Measurements from ENCODE around the gene OR10K1. TPM values are rescaled to one million over a fixed set of nuclear protein-coding genes. Genes with fewer than 3 reads are reported as not detected.

Gene OR10K1
- total and polyA plus RNA-seq, 7 donors: 0.06 TPM; not detected in 6

GRCh38 chr1:158507511-158507910 lies 45.9 kb downstream of the OR10K1 start:
- Histone ChIP-seq H3K9me3 (no peaks in the 10 kb centered on the region), H3K36me3 (ENCODE audit: insufficient read depth in 1 of 2, low read depth in 1 of 2) (no peaks in the 10 kb centered on the region), H3K4me3 (no peak overlapping the region), H3K27me3 (ENCODE audit: insufficient read depth in 3 of 3, low read length in 2 of 3) (no peaks in the 10 kb centered on the region), H3K27ac (no peak overlapping the region), H3K4me1 (no peaks in the 10 kb centered on the region)
- TF ChIP-seq CTCF (IDR thresholded peaks at IDR 0.05): no peak
- no peak for DNase-seq
- no peak for ATAC-seq
- intact Hi-C loops (cut with DNase I): loop anchor here in 1 of 2 donors (5.0 to 10.0 kb wide), 2 partner anchors 490 to 567 kb away; partner anchors contain the start of gene AIM2
- WGBS, 3 donors: 57 to 93% (median 83%) methylated on average over 2 of the region's 2 CpGs

GRCh38 chr1:158509471-158510156 lies 48.0 kb downstream of the OR10K1 start:
- H3K27me3 ChIP-seq (ENCODE audit: insufficient read depth in 3 of 3, low read length in 2 of 3): no peaks in the 10 kb centered on the region
- DNase-seq (no peak), ATAC-seq (no peak)
- H3K36me3 ChIP-seq (ENCODE audit: insufficient read depth in 1 of 2, low read depth in 1 of 2): no peaks in the 10 kb centered on the region
- no peak overlapping the region for H3K27ac ChIP-seq
- H3K4me3 ChIP-seq: no peak overlapping the region
- no peaks in the 10 kb centered on the region for H3K4me1 ChIP-seq
- 36 to 41% (median 40%) methylated on average over 4 of the region's 4 CpGs for WGBS, 3 donors
- no peaks in the 10 kb centered on the region for H3K9me3 ChIP-seq
- TF ChIP-seq CTCF (IDR thresholded peaks at IDR 0.05): no peak
- intact Hi-C loops (cut with DNase I): loop anchor here in 1 of 2 donors (5.0 to 10.0 kb wide), 2 partner anchors 488 to 565 kb away; partner anchors contain the start of gene AIM2

GRCh38 chr1:158516966-158517365 lies 55.3 kb downstream of the OR10K1 start:
- Histone ChIP-seq H3K4me3 (no peak overlapping the region), H3K27me3 (ENCODE audit: insufficient read depth in 3 of 3, low read length in 2 of 3) (no peaks in the 10 kb centered on the region), H3K4me1 (no peaks in the 10 kb centered on the region), H3K27ac (no peak overlapping the region), H3K9me3 (no peaks in the 10 kb centered on the region), H3K36me3 (ENCODE audit: insufficient read depth in 1 of 2, low read depth in 1 of 2) (no peaks in the 10 kb centered on the region)
- DNase-seq (no peak), ATAC-seq (no peak)
- TF ChIP-seq CTCF (IDR thresholded peaks at IDR 0.05): no peak
- intact Hi-C loops (cut with DNase I): no loop called here

Other genes starting within 250 kb of the OR10K1 start
- not detected for gene CD1A, start 207.4 kb upstream of the OR10K1 start, total RNA-seq
- gene CD1A, start 207.4 kb upstream of the OR10K1 start, polyA plus RNA-seq: not detected
- under 1 TPM in 2 of 4 donors, not detected in 2; 0.26 to 0.47 TPM for gene CD1C, start 171.9 kb upstream of the OR10K1 start, total RNA-seq
- gene CD1C, start 171.9 kb upstream of the OR10K1 start, polyA plus RNA-seq: under 1 TPM in 2 of 3 donors, not detected in 1; 0.06 to 0.09 TPM
- gene CD1B, start 130.3 kb upstream of the OR10K1 start, total RNA-seq: not detected
- under 1 TPM in 1 of 3 donors, not detected in 2; 0.03 TPM for gene CD1B, start 130.3 kb upstream of the OR10K1 start, polyA plus RNA-seq
- gene CD1E, start 107.9 kb upstream of the OR10K1 start, total RNA-seq: not detected
- under 1 TPM in 1 of 3 donors, not detected in 2; 0.08 TPM for gene CD1E, start 107.9 kb upstream of the OR10K1 start, polyA plus RNA-seq
- not detected for gene OR10T2, start 62.4 kb upstream of the OR10K1 start, total RNA-seq
- gene OR10T2, start 62.4 kb upstream of the OR10K1 start, polyA plus RNA-seq: not detected
- gene OR10K2, start 35.6 kb upstream of the OR10K1 start, total RNA-seq: not detected
- not detected for gene OR10K2, start 35.6 kb upstream of the OR10K1 start, polyA plus RNA-seq
- not detected for gene OR10R2, start 10.4 kb downstream of the OR10K1 start, total RNA-seq
- not detected for gene OR10R2, start 10.4 kb downstream of the OR10K1 start, polyA plus RNA-seq
- not detected for gene OR6Y1, start 92.6 kb downstream of the OR10K1 start, total RNA-seq
- gene OR6Y1, start 92.6 kb downstream of the OR10K1 start, polyA plus RNA-seq: not detected
- gene OR6P1, start 108.7 kb downstream of the OR10K1 start, total RNA-seq: not detected
- not detected for gene OR6P1, start 108.7 kb downstream of the OR10K1 start, polyA plus RNA-seq
- not detected for gene OR10X1, start 118.1 kb downstream of the OR10K1 start, total RNA-seq
- gene OR10X1, start 118.1 kb downstream of the OR10K1 start, polyA plus RNA-seq: not detected
- gene OR10Z1, start 143.4 kb downstream of the OR10K1 start, total RNA-seq: not detected
- not detected for gene OR10Z1, start 143.4 kb downstream of the OR10K1 start, polyA plus RNA-seq
- gene SPTA1, start 224.9 kb downstream of the OR10K1 start, total RNA-seq: under 1 TPM in 2 of 4 donors, not detected in 2; 0.57 to 0.74 TPM
- gene SPTA1, start 224.9 kb downstream of the OR10K1 start, polyA plus RNA-seq: under 1 TPM; 0.05 to 0.14 (median 0.07) TPM
- gene OR6K2, start 238.8 kb downstream of the OR10K1 start, total RNA-seq: not detected
- gene OR6K2, start 238.8 kb downstream of the OR10K1 start, polyA plus RNA-seq: not detected